OCI-LY3 (cell line): ENCODE data around the gene DACT2.

Experiments
- H2AFZ ChIP-seq: fragments of 200-600, 300-600 bp; shearing (Covaris generic); 2 replicates; pipeline ENCODE4 v1.6.0; 2014; ENCODE audit warnings: antibody characterized with exemption, low read depth, low read length
- H3K27ac ChIP-seq: fragments of 200-600, 300-600 bp; sonication (generic); 2 replicates; pipeline ENCODE4 v1.5.1; 2014; ENCODE audit warnings: mild to moderate bottlenecking, low read length, moderate library complexity, mixed read lengths
- H3K27me3 ChIP-seq: fragments of 200-600, 300-600 bp; sonication (generic); 2 replicates; pipeline ENCODE4 v1.6.1; 2014; ENCODE audit warnings: low read depth, low read length, mixed read lengths
- H3K36me3 ChIP-seq: fragments of 200-600, 300-600 bp; sonication (generic); replicated peaks from 2 replicates; pipeline ENCODE3; 2014; ENCODE audit warnings: low read depth, low read length, mixed read lengths
- H3K4me1 ChIP-seq: fragments of 300-600, 200-600 bp; sonication (generic); 2 replicates; pipeline ENCODE4 v1.6.1; 2014; ENCODE audit warnings: low read length, mixed read lengths
- H3K4me2 ChIP-seq: fragments of 200-600, 300-600 bp; sonication (generic); 2 replicates; pipeline ENCODE4 v1.6.1; 2014; ENCODE audit warnings: low read length, mixed read lengths
- H3K4me3 ChIP-seq: fragments of 300-600, 200-600 bp; sonication (generic); 2 replicates; pipeline ENCODE4 v1.5.1; 2014; ENCODE audit warnings: antibody characterized with exemption, mild to moderate bottlenecking, low read length, moderate library complexity
- H3K79me2 ChIP-seq: fragments of 300-600, 200-600 bp; shearing (Covaris generic); 2 replicates; pipeline ENCODE4 v1.6.1; 2014; ENCODE audit warnings: mild to moderate bottlenecking, low read length, mixed read lengths
- H3K9ac ChIP-seq: fragments of 300-600, 200-600 bp; shearing (Covaris generic); 2 replicates; pipeline ENCODE4 v1.6.0; 2014; ENCODE audit warnings: mild to moderate bottlenecking, low read length, moderate library complexity
- H3K9me3 ChIP-seq: fragments of 200-600, 300-600 bp; shearing (Covaris generic); 2 replicates; pipeline ENCODE4 v1.6.1; 2014; ENCODE audit warnings: low read length, mixed read lengths; ENCODE audit not compliant: insufficient read depth
- H4K20me1 ChIP-seq: fragments of 200-600, 300-600 bp; sonication (generic); 2 replicates; pipeline ENCODE4 v1.6.1; 2016; ENCODE audit warnings: low read length, mixed read lengths; ENCODE audit not compliant: insufficient read depth
- CTCF ChIP-seq: fragments of 200-600, 300-600 bp; sonication (generic); IDR thresholded peaks from 2 replicates; pipeline ENCODE4 v1.5.1; 2014; ENCODE audit warnings: antibody characterized with exemption, low read length, low read depth
- EZH2phosphoT487 ChIP-seq: fragments of 200-600 bp; shearing (Covaris generic); IDR thresholded peaks from 2 replicates; pipeline ENCODE4 v1.6.1; 2018; ENCODE audit warnings: antibody characterized with exemption, mixed run types, low read depth

DACT2 gene

GRCh38 chr6:168341280-168341900, 21.8 kb upstream of the DACT2 start:
- Histone ChIP-seq H3K4me3 (no peak overlapping the region), H3K9ac (no peak overlapping the region), H3K27ac (no peak overlapping the region), H2AFZ (no peak overlapping the region), H4K20me1 (no peaks in the 10 kb centered on the region), H3K36me3 (no peaks in the 10 kb centered on the region), H3K4me2 (no peak overlapping the region), H3K79me2 (no peaks in the 10 kb centered on the region), H3K4me1 (no peaks in the 10 kb centered on the region), H3K9me3 (no peaks in the 10 kb centered on the region), H3K27me3 (no peaks in the 10 kb centered on the region)
- no peak for TF ChIP-seq CTCF
- TF ChIP-seq EZH2phosphoT487, result no peak

- no peak overlapping the region for H3K9ac ChIP-seq
- no peaks in the 10 kb centered on the region for H3K79me2 ChIP-seq
- H3K4me1 ChIP-seq, result no peaks in the 10 kb centered on the region
- TF ChIP-seq EZH2phosphoT487, result no peak
- TF ChIP-seq CTCF, result no peak
- no peak overlapping the region for H3K4me2 ChIP-seq
- H4K20me1 ChIP-seq, result no peaks in the 10 kb centered on the region
- H3K4me3 ChIP-seq, result no peak overlapping the region
- H3K27me3 ChIP-seq, result no peaks in the 10 kb centered on the region
- H2AFZ ChIP-seq, result no peak overlapping the region
- no peaks in the 10 kb centered on the region for H3K36me3 ChIP-seq
- no peak overlapping the region for H3K27ac ChIP-seq
- no peaks in the 10 kb centered on the region for H3K9me3 ChIP-seq
Observed at GRCh38 chr6:168340819-168341218, 21.2 kb upstream of the DACT2 start.

GRCh38 chr6:168338777-168339176, 19.2 kb upstream of the DACT2 start:
- Histone ChIP-seq H3K9ac (no peak overlapping the region), H3K27ac (no peak overlapping the region), H4K20me1 (no peaks in the 10 kb centered on the region), H2AFZ (no peak overlapping the region), H3K4me3 (no peak overlapping the region), H3K4me1 (no peaks in the 10 kb centered on the region), H3K27me3 (no peaks in the 10 kb centered on the region), H3K9me3 (no peaks in the 10 kb centered on the region), H3K36me3 (no peaks in the 10 kb centered on the region), H3K4me2 (no peak overlapping the region), H3K79me2 (no peaks in the 10 kb centered on the region)
- TF ChIP-seq EZH2phosphoT487 (no peak), CTCF (no peak)

- no peak overlapping the region for H3K4me2 ChIP-seq
- H4K20me1 ChIP-seq, result no peaks in the 10 kb centered on the region
- H3K9ac ChIP-seq, result no peak overlapping the region
- no peaks in the 10 kb centered on the region for H3K36me3 ChIP-seq
- H3K9me3 ChIP-seq, result no peaks in the 10 kb centered on the region
- H3K27ac ChIP-seq, result no peak overlapping the region
- H3K79me2 ChIP-seq, result no peaks in the 10 kb centered on the region
- no peaks in the 10 kb centered on the region for H3K27me3 ChIP-seq
- no peak overlapping the region for H2AFZ ChIP-seq
- TF ChIP-seq EZH2phosphoT487 (no peak), CTCF (no peak)
- no peaks in the 10 kb centered on the region for H3K4me1 ChIP-seq
- no peak overlapping the region for H3K4me3 ChIP-seq
Observed at GRCh38 chr6:168336967-168337366, 17.4 kb upstream of the DACT2 start.
